22Rv1 (cell line): ENCODE results near the gene ATP11A.

Experiments used
- CTCF ChIP-seq: fragments of 450-650 bp; IDR thresholded peaks from 2 replicates; pipeline ENCODE4 v1.5.1; 2017; ENCODE audit warnings: mild to moderate bottlenecking
- ZFX ChIP-seq: fragments of 450-650 bp; IDR thresholded peaks from 2 replicates; pipeline ENCODE4 v1.6.1; 2017; ENCODE audit warnings: antibody characterized with exemption, borderline replicate concordance

DNA sequence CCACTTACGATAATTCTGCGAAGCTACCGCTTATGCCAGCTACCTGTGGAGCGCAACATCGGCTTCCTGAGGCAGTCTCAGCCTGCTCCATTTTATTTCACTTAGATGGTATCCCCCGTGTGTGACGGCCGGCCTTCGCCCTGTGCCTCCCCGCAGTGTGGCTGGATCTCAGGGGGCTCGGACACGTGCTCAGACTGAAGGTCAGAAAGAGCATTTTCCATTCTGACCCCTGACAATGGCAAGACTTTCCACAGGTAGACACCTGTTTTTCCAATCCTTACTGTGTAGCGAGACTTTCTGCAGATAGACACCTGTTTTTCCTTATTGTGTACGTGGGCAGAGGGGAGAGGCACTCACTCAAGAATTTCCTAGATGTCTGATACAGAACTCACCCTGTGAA lies 52.7 kb downstream of the ATP11A start:
- TF ChIP-seq CTCF (no peak), ZFX (no peak)
